WTC11 (cell line): ENCODE data around the gene ANKRD22. TPM values are rescaled to one million over a fixed set of nuclear protein-coding genes. Genes with fewer than 3 reads are reported as not detected.

Experiments
- ATAC-seq: fragments of 200-7000 bp; cut with Tn5 transposase; 2 replicates; pipeline ENCODE4 v1.10.0; 2021; ENCODE audit warnings: mild to moderate bottlenecking, moderate library complexity
- CTCF ChIA-PET: fragments of 300-600 bp; sonication (Branson Sonifier 250); formaldehyde crosslinking; loops from one replicate; lab custom pipeline; 2021; ENCODE audit warnings: antibody characterized with exemption; lab: Charles Lee
- POLR2A ChIA-PET: fragments of 350-600 bp; sonication (Branson Sonifier 250); formaldehyde crosslinking; loops from one replicate; lab custom pipeline; 2021; ENCODE audit warnings: antibody characterized with exemption; lab: Charles Lee
- DNase-seq: peaks from one replicate; pipeline ENCODE4 v3.0.0; 2021; ENCODE audit warnings: low spot score
- H3K27ac Mint-ChIP-seq: 2 replicates; pipeline ENCODE4 v1.8.0; 2021; ENCODE audit warnings: mixed read lengths
- H3K27me3 Mint-ChIP-seq: 2 replicates; pipeline ENCODE4 v1.8.0; 2021; ENCODE audit warnings: low read depth, mild to moderate bottlenecking, moderate library complexity, mixed read lengths
- H3K36me3 Mint-ChIP-seq: 2 replicates; pipeline ENCODE4 v1.8.0; 2021; ENCODE audit warnings: mixed read lengths
- H3K4me1 Mint-ChIP-seq: 2 replicates; pipeline ENCODE4 v1.8.0; 2022; ENCODE audit warnings: mixed read lengths
- H3K4me3 Mint-ChIP-seq: 2 replicates; pipeline ENCODE4 v1.8.0; 2021; ENCODE audit warnings: mild to moderate bottlenecking, moderate library complexity, mixed read lengths
- H3K9me3 Mint-ChIP-seq: 2 replicates; pipeline ENCODE4 v1.8.0; 2021; ENCODE audit warnings: mixed read lengths
- ELF4 ChIP-seq: sonication (generic); formaldehyde crosslinking; IDR thresholded peaks from 2 replicates; pipeline ENCODE4 v1.8.1; 2022; ENCODE audit warnings: low read depth, mild to moderate bottlenecking, moderate library complexity, missing genetic modification reagents
- FOXP1 ChIP-seq: sonication (generic); formaldehyde crosslinking; IDR thresholded peaks from 2 replicates; pipeline ENCODE4 v1.8.0; 2022; ENCODE audit warnings: missing genetic modification reagents, mild to moderate bottlenecking, moderate library complexity, borderline replicate concordance
- SMAD4 ChIP-seq: sonication (generic); formaldehyde crosslinking; IDR thresholded peaks from 2 replicates; pipeline ENCODE4 v1.8.0; 2022; ENCODE audit warnings: mild to moderate bottlenecking, missing genetic modification reagents
- SP1 ChIP-seq: sonication (generic); formaldehyde crosslinking; conservative IDR thresholded peaks from 2 replicates; pipeline ENCODE4 v1.8.1; 2022; ENCODE audit warnings: missing genetic modification reagents
- ZBTB21 ChIP-seq: sonication (generic); formaldehyde crosslinking; IDR thresholded peaks from 2 replicates; pipeline ENCODE4 v1.8.1; 2023; ENCODE audit warnings: mild to moderate bottlenecking, missing genetic modification reagents, borderline replicate concordance
- ZNF121 ChIP-seq: sonication (generic); formaldehyde crosslinking; IDR thresholded peaks from 2 replicates; pipeline ENCODE4 v1.8.0; 2023; ENCODE audit warnings: missing genetic modification reagents
- ZNF317 ChIP-seq: sonication (generic); formaldehyde crosslinking; IDR thresholded peaks from 2 replicates; pipeline ENCODE4 v1.8.1; 2023; ENCODE audit warnings: low read depth, mild to moderate bottlenecking, moderate library complexity, missing genetic modification reagents, borderline replicate concordance
- ZNF416 ChIP-seq: fragments of 250-450 bp; sonication (Bioruptor Pico); IDR thresholded peaks from 2 replicates; pipeline ENCODE4 v1.9.0; 2021; ENCODE audit warnings: mild to moderate bottlenecking, inconsistent platforms
- ZNF423 ChIP-seq: fragments of 250-450 bp; sonication (Bioruptor Pico); IDR thresholded peaks from 2 replicates; pipeline ENCODE4 v2.1.2; 2022; ENCODE audit warnings: mild to moderate bottlenecking, moderate library complexity
- total RNA-seq: library from RNA; stranded (reverse); gene quantifications from 3 replicates; pipeline ENCODE4 v1.2.3, GENCODE V29; 2021
- TF ChIP-seq, protein P1 (sequence below): sonication (generic); formaldehyde crosslinking; conservative IDR thresholded peaks from 2 replicates; pipeline ENCODE4 v1.8.1; 2023; ENCODE audit warnings: mild to moderate bottlenecking, low read depth, missing genetic modification reagents, moderate library complexity
- TF ChIP-seq, protein P2 (sequence below): sonication (generic); formaldehyde crosslinking; IDR thresholded peaks from 2 replicates; pipeline ENCODE4 v1.8.1; 2022; ENCODE audit warnings: mild to moderate bottlenecking, missing genetic modification reagents, moderate library complexity, borderline replicate concordance
- TF ChIP-seq, protein P3 (sequence below): sonication (generic); formaldehyde crosslinking; IDR thresholded peaks from 2 replicates; pipeline ENCODE4 v1.8.0; 2023; ENCODE audit warnings: mild to moderate bottlenecking, missing genetic modification reagents
- TF ChIP-seq, protein P4 (sequence below): sonication (generic); formaldehyde crosslinking; IDR thresholded peaks from 2 replicates; pipeline ENCODE4 v1.8.1; 2023; ENCODE audit warnings: mild to moderate bottlenecking, missing genetic modification reagents
- TF ChIP-seq, protein P5 (sequence below): fragments of 250-450 bp; sonication (Bioruptor Pico); IDR thresholded peaks from 2 replicates; pipeline ENCODE4 v2.1.2; 2022; ENCODE audit warnings: mild to moderate bottlenecking, moderate library complexity
- TF ChIP-seq, protein P6 (sequence below): fragments of 250-450 bp; sonication (Bioruptor Pico); IDR thresholded peaks from 2 replicates; pipeline ENCODE4 v1.9.0; 2021; ENCODE audit warnings: mild to moderate bottlenecking

Gene ANKRD22
- total RNA-seq, 1 experiment from 2014 or later: not detected

DNA sequence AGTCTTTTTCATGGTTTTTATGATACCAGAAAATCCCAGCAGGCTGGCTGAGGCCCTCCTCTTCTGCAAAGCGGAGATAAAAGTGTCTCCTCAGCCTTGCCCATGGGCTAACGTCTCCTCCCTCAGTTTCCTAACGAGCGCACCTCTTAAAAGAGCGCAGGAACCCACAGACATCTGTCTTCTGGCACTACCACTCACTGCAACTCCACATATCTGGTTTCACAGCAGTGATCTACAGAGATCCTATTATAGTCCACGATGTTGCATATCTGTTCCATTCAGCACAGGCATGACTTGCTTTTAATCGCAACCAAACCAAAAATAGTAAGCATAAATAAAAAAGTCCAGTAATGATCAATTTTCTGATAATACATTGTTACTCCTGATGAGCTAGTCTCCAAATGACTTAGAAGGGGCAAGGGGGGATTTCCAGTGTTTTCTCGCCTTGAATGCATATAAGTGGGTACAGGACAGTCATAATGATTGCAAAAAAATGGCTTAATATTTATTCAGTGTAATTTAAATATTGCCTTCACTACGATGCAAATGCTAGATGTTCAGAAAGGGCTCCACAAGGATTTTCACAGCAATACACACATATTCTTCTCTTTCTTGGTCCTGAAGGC lies 20.9 kb downstream of the ANKRD22 start:
- CTCF ChIA-PET: interaction anchor here (0.9 to 1.1 kb wide), 2 partner anchors 102 kb away, joined by 4 to 5 read pairs; no protein-coding TSS in a partner anchor
- H3K4me1 Mint-ChIP-seq: no peaks in the 10 kb centered on the region
- H3K9me3 Mint-ChIP-seq: no peaks in the 10 kb centered on the region
- no peaks in the 10 kb centered on the region for H3K27me3 Mint-ChIP-seq
- DNase-seq: no peak
- H3K36me3 Mint-ChIP-seq: no peaks in the 10 kb centered on the region
- POLR2A ChIA-PET: no interaction called here
- no peak overlapping the region for H3K4me3 Mint-ChIP-seq
- no peak for ATAC-seq
- TF ChIP-seq, protein P1, sequence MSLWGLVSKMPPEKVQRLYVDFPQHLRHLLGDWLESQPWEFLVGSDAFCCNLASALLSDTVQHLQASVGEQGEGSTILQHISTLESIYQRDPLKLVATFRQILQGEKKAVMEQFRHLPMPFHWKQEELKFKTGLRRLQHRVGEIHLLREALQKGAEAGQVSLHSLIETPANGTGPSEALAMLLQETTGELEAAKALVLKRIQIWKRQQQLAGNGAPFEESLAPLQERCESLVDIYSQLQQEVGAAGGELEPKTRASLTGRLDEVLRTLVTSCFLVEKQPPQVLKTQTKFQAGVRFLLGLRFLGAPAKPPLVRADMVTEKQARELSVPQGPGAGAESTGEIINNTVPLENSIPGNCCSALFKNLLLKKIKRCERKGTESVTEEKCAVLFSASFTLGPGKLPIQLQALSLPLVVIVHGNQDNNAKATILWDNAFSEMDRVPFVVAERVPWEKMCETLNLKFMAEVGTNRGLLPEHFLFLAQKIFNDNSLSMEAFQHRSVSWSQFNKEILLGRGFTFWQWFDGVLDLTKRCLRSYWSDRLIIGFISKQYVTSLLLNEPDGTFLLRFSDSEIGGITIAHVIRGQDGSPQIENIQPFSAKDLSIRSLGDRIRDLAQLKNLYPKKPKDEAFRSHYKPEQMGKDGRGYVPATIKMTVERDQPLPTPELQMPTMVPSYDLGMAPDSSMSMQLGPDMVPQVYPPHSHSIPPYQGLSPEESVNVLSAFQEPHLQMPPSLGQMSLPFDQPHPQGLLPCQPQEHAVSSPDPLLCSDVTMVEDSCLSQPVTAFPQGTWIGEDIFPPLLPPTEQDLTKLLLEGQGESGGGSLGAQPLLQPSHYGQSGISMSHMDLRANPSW (CRISPR knock-in tag): no peak
- TF ChIP-seq, protein P2, sequence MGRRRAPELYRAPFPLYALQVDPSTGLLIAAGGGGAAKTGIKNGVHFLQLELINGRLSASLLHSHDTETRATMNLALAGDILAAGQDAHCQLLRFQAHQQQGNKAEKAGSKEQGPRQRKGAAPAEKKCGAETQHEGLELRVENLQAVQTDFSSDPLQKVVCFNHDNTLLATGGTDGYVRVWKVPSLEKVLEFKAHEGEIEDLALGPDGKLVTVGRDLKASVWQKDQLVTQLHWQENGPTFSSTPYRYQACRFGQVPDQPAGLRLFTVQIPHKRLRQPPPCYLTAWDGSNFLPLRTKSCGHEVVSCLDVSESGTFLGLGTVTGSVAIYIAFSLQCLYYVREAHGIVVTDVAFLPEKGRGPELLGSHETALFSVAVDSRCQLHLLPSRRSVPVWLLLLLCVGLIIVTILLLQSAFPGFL (CRISPR knock-in tag): no peak
- TF ChIP-seq SMAD4: no peak
- no peak for TF ChIP-seq ZNF317
- no peak for TF ChIP-seq ZNF121 (CRISPR knock-in tag)
- no peak for TF ChIP-seq ELF4 (CRISPR knock-in tag)
- H3K27ac Mint-ChIP-seq: no peak overlapping the region

DNA sequence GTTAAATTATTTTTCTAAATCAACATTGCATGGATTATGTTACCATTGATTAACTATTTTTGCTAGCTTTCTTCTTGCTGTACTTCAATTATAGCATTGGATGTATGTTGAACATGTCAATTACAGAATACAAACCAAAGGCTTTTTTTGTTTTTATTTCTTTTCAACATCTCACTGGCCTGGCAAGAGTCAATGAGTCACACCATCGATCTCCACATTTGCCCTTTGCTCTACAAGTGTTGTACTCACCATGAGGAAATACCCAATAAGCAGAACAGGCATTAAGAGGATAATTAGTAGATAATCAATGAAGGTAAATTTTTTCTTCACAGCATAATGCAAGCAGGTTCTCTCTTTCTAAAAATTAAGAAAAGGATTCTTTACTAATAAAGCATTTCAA lies 23.3 kb downstream of the ANKRD22 start:
- POLR2A ChIA-PET: no interaction called here
- CTCF ChIA-PET: interaction anchor here (1.8 to 4.2 kb wide), 2 partner anchors 100 to 106 kb away, joined by 4 to 25 read pairs; no protein-coding TSS in a partner anchor
- no peak overlapping the region for H3K4me3 Mint-ChIP-seq

More for the DNA sequence above, 23.3 kb downstream of the ANKRD22 start:
- Mint-ChIP-seq H3K27me3 (no peaks in the 10 kb centered on the region), H3K36me3 (no peaks in the 10 kb centered on the region), H3K27ac (no peak overlapping the region), H3K9me3 (no peaks in the 10 kb centered on the region), H3K4me1 (no peaks in the 10 kb centered on the region)
- TF ChIP-seq SP1 (CRISPR knock-in tag): no peak
- TF ChIP-seq FOXP1 (CRISPR knock-in tag): no peak
- no peak for TF ChIP-seq ZNF423 (CRISPR knock-in tag)
- TF ChIP-seq, protein P3, sequence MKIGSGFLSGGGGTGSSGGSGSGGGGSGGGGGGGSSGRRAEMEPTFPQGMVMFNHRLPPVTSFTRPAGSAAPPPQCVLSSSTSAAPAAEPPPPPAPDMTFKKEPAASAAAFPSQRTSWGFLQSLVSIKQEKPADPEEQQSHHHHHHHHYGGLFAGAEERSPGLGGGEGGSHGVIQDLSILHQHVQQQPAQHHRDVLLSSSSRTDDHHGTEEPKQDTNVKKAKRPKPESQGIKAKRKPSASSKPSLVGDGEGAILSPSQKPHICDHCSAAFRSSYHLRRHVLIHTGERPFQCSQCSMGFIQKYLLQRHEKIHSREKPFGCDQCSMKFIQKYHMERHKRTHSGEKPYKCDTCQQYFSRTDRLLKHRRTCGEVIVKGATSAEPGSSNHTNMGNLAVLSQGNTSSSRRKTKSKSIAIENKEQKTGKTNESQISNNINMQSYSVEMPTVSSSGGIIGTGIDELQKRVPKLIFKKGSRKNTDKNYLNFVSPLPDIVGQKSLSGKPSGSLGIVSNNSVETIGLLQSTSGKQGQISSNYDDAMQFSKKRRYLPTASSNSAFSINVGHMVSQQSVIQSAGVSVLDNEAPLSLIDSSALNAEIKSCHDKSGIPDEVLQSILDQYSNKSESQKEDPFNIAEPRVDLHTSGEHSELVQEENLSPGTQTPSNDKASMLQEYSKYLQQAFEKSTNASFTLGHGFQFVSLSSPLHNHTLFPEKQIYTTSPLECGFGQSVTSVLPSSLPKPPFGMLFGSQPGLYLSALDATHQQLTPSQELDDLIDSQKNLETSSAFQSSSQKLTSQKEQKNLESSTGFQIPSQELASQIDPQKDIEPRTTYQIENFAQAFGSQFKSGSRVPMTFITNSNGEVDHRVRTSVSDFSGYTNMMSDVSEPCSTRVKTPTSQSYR (CRISPR knock-in tag): no peak
- TF ChIP-seq, protein P4, sequence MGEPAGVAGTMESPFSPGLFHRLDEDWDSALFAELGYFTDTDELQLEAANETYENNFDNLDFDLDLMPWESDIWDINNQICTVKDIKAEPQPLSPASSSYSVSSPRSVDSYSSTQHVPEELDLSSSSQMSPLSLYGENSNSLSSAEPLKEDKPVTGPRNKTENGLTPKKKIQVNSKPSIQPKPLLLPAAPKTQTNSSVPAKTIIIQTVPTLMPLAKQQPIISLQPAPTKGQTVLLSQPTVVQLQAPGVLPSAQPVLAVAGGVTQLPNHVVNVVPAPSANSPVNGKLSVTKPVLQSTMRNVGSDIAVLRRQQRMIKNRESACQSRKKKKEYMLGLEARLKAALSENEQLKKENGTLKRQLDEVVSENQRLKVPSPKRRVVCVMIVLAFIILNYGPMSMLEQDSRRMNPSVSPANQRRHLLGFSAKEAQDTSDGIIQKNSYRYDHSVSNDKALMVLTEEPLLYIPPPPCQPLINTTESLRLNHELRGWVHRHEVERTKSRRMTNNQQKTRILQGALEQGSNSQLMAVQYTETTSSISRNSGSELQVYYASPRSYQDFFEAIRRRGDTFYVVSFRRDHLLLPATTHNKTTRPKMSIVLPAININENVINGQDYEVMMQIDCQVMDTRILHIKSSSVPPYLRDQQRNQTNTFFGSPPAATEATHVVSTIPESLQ: no peak
- TF ChIP-seq, protein P5, sequence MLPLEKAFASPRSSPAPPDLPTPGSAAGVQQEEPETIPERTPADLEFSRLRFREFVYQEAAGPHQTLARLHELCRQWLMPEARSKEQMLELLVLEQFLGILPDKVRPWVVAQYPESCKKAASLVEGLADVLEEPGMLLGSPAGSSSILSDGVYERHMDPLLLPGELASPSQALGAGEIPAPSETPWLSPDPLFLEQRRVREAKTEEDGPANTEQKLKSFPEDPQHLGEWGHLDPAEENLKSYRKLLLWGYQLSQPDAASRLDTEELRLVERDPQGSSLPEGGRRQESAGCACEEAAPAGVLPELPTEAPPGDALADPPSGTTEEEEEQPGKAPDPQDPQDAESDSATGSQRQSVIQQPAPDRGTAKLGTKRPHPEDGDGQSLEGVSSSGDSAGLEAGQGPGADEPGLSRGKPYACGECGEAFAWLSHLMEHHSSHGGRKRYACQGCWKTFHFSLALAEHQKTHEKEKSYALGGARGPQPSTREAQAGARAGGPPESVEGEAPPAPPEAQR (CRISPR knock-in tag): no peak
- TF ChIP-seq ZBTB21: no peak
- no peak for TF ChIP-seq ZNF416 (CRISPR knock-in tag)
- TF ChIP-seq, protein P6, sequence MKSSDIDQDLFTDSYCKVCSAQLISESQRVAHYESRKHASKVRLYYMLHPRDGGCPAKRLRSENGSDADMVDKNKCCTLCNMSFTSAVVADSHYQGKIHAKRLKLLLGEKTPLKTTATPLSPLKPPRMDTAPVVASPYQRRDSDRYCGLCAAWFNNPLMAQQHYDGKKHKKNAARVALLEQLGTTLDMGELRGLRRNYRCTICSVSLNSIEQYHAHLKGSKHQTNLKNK (CRISPR knock-in tag): no peak
- no peak for DNase-seq
- no peak for ATAC-seq
